Effector CD4-positive, alpha-beta T cell (primary cell): ENCODE data around the gene ZSCAN30.

Experiments
- DNase-seq: peaks from one replicate; pipeline ENCODE4 v3.0.0-alpha.2; 2020
- total RNA-seq: gene quantifications from one replicate; lab custom pipeline; 2026; lab: John Stamatoyannopoulos, UW

Gene ZSCAN30
- 17.3 reads per million, percentile 43 among the genes with 10 or more reads in this experiment for total RNA-seq

GRCh38 chr18:35290094-35290735 lies at the start of gene ZSCAN30:
TSS of gene ZSCAN30 (minus strand) at chr18:35290229. CDS start at chr18:35264352, 25,877 bp downstream.
- DNase-seq = peak; percentile 91

GRCh38 chr18:35337286-35337685 lies 47.3 kb upstream of the ZSCAN30 start:
- DNase-seq = no peak

- DNase-seq = no peak
Measured at GRCh38 chr18:35335866-35336265, 45.8 kb upstream of the ZSCAN30 start.

- DNase-seq = no peak
Measured at GRCh38 chr18:35334821-35335220, 44.8 kb upstream of the ZSCAN30 start.

- DNase-seq = no peak
Measured at GRCh38 chr18:35334212-35334611, 44.2 kb upstream of the ZSCAN30 start.

- DNase-seq = no peak
Measured at GRCh38 chr18:35331367-35332087, 41.5 kb upstream of the ZSCAN30 start.

GRCh38 chr18:35328868-35329267 lies 38.8 kb upstream of the ZSCAN30 start:
- DNase-seq = no peak

GRCh38 chr18:35326695-35327387 lies 36.8 kb upstream of the ZSCAN30 start:
- DNase-seq = no peak

GRCh38 chr18:35324926-35325655 lies 35.1 kb upstream of the ZSCAN30 start:
- DNase-seq = no peak

- DNase-seq = no peak
Measured at GRCh38 chr18:35322486-35323458, 32.7 kb upstream of the ZSCAN30 start.

GRCh38 chr18:35311496-35311895 lies 21.5 kb upstream of the ZSCAN30 start:
- no peak for DNase-seq

GRCh38 chr18:35306588-35307250 lies 16.7 kb upstream of the ZSCAN30 start:
- no peak for DNase-seq

GRCh38 chr18:35303610-35304009 lies 13.6 kb upstream of the ZSCAN30 start:
- DNase-seq = no peak

- no peak for DNase-seq
Measured at GRCh38 chr18:35296060-35296459, 6.0 kb upstream of the ZSCAN30 start.

GRCh38 chr18:35291166-35291565 lies 1.1 kb upstream of the ZSCAN30 start:
- no peak for DNase-seq

- peak; percentile 19 for DNase-seq
Measured at GRCh38 chr18:35289727-35290093, 319 bp downstream of the ZSCAN30 start.

GRCh38 chr18:35289293-35289692 lies 736 bp downstream of the ZSCAN30 start:
- DNase-seq = no peak

GRCh38 chr18:35284841-35285240 lies 5.2 kb downstream of the ZSCAN30 start:
- no peak for DNase-seq

- no peak for DNase-seq
Measured at GRCh38 chr18:35283923-35284794, 5.9 kb downstream of the ZSCAN30 start.

- DNase-seq = no peak
Measured at GRCh38 chr18:35282353-35282752, 7.7 kb downstream of the ZSCAN30 start.
